Breast epithelium (tissue), 3 donors: ENCODE data around the gene IRAK3.
"Not testable (repeated sequence)": the region's sequence is repeated elsewhere in the genome, so short reads cannot be mapped to it uniquely, and the experiment has no call there.

Experiments
- POLR2A ChIP-seq: fragments of 450-650 bp; IDR thresholded peaks from one replicate; pipeline ENCODE4 v1.6.1; 2016; ENCODE audit warnings: antibody characterized with exemption, mild to moderate bottlenecking, moderate library complexity
- POLR2AphosphoS5 ChIP-seq, 3 donors: sonication (generic); formaldehyde crosslinking; IDR thresholded peaks; one replicate each; pipeline ENCODE4 v1.6.1; 2017; ENCODE audit warnings: antibody characterized with exemption in 3 of 3
- TF ChIP-seq, protein P1 (sequence below), 3 donors: fragments of 450-650 bp; IDR thresholded peaks; one replicate each; pipeline ENCODE4 v1.5.1; 2016 to 2017; ENCODE audit warnings: antibody characterized with exemption in 3 of 3, mild to moderate bottlenecking in 3 of 3, moderate library complexity in 3 of 3

DNA sequence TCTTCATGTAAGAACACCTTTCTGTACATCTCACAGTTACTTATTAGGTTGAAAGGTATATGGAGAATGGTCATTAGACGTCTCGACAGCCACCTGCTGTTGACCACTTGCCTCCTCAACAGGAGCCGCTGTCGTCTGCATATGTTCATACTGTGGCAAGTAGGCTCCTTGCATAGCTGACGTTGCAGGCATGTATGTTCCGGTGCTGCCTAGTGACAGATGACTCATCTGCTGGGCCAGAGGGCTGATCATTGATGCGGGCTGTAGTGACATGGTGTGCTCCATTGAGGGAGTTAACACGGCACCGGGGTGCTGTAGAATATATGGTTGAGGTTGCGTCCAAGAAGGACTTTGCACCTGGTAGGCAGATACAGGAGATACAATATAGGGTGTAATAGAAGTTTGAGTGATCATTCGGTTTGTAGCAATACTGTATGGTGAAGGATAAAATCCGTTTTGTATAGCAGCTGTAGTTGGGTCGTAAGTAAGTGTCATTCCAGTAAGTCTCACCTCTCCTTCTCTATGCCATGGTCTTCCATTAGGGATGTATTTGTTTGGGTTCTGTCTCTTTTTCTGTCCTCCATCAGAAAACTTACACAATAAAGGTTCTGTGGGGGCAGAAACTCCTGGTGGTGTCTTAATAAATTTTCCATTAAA is 45.2 kb downstream of the IRAK3 start:
- TF ChIP-seq POLR2A; POLR2AphosphoS5 (IDR thresholded peaks at IDR 0.05): not testable (repeated sequence)
- TF ChIP-seq, protein P1, sequence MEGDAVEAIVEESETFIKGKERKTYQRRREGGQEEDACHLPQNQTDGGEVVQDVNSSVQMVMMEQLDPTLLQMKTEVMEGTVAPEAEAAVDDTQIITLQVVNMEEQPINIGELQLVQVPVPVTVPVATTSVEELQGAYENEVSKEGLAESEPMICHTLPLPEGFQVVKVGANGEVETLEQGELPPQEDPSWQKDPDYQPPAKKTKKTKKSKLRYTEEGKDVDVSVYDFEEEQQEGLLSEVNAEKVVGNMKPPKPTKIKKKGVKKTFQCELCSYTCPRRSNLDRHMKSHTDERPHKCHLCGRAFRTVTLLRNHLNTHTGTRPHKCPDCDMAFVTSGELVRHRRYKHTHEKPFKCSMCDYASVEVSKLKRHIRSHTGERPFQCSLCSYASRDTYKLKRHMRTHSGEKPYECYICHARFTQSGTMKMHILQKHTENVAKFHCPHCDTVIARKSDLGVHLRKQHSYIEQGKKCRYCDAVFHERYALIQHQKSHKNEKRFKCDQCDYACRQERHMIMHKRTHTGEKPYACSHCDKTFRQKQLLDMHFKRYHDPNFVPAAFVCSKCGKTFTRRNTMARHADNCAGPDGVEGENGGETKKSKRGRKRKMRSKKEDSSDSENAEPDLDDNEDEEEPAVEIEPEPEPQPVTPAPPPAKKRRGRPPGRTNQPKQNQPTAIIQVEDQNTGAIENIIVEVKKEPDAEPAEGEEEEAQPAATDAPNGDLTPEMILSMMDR (IDR thresholded peaks at IDR 0.05): not testable (repeated sequence)
